GM21367 (cell line): ENCODE results near the gene CCDC40.

Experiments used
- ATAC-seq: cut with Tn5 transposase; IDR thresholded peaks from one replicate; pipeline ENCODE4 v1.9.1; 2021; ENCODE audit not compliant: unreplicated experiment

Gene CCDC40

DNA sequence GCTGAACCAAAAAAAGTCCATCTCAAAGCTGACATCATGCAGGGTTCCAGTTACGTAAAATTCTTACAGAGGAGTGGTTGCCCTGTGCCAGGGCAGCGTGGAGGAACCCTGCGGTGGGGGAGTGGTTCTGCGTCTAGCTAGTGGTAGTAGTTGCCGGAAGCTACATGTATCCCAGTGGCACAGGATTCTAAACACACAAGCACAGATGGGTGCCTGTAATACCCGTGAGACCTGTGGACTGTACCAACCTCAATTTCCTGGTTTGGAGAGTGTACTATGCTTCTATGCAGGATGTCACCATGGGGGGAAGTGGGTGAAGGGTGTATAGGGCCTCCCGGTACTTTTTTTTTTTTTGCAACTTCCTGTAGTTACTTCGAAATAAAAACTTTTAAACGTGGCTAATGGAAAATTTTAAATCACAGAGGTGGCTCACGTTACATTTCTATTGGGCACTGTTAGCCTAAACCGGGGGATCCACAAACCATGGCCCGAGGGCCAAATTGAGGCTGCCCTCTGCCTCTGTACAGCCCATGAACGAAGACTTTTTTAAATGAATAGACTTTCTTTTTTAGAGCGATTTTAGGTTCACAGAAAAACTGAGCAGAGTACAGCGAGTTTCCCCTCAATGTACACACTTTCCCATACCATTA is 39.3 kb upstream of the CCDC40 start:
- no peak for ATAC-seq

DNA sequence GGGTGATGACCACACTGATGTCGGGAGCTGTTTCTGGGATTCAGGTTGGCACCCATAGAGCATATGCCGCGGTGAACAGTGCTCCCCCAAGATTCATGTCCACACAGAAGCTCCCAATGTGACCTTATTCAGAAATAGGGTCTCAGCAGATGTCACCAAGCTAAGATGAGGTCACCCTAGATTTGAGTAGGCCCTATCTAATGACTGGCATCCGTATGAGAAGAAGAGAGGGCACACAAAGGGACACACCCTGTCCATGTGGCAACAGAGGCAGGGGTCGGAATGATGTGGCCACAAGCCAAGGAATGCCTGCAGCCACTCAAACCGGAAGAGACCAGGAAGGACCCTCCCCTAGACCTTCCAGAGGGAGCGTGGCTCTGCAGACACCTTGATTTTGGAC is 36.3 kb upstream of the CCDC40 start:
- ATAC-seq, result no peak

DNA sequence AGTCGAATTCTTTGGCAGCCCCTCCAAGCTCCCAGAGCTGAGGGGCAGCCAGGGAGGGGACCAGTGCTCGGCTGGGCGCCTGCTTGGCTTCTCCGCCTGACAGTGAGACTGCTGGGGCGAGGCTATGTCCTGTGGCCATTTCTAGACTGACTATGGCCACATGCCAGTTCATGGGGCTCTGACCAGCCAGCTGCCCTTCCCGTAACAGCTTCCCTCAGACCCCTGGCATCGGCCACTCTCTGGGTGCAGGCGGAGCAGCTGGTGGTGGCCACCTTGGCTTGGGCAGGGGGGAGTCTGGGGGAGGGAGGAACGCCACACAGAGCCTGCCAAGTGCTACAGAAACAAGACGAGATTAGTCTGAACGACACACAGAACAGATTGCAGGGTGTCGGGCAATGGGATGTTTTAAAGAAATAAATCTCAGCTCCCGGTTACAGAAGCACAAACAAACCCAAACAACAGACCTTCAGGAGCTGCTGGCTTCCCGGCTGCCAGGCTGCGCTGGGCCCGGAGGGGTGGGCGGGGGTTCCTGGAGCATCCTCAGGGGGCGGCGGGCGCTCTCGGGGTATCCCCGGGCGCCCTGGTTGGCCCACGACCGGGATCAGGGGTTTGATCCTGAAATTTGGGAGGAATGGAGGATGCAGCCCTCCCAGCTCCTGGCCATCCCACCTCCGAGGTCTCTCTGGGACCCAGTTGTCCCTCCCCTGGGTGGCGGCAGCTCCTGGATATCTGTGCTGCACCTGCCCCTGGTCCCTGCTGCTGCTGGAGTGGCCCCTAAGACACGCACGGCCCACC is 35.3 kb upstream of the CCDC40 start:
- no peak for ATAC-seq

DNA sequence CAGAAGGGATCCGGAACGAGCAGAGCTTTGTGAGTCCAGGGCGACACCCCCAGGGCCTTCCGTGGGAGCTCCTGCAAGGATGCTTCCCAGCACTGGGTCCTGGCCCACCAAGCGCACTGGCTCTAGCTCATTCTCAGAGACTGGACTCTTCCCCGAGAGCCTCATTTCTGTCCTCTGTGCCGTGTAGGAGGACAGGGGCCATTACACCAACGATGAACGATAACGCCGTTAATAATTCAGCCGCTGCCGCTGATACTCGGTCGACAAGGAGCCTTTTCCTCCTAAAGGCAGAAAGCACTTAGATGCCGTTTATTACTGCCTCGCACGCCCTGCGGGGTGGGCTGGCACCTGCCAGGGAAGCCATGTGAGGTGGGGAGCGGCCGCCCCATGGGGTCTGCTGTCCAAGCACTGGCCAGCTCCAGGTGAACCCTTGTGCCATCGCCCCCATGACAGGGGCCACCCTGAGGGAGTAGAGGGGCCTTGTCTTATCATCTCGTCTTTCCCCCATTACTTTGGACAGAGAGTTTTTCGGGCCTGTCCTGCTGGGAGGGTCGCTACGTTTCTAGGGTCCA is 34.3 kb upstream of the CCDC40 start:
- no peak for ATAC-seq

DNA sequence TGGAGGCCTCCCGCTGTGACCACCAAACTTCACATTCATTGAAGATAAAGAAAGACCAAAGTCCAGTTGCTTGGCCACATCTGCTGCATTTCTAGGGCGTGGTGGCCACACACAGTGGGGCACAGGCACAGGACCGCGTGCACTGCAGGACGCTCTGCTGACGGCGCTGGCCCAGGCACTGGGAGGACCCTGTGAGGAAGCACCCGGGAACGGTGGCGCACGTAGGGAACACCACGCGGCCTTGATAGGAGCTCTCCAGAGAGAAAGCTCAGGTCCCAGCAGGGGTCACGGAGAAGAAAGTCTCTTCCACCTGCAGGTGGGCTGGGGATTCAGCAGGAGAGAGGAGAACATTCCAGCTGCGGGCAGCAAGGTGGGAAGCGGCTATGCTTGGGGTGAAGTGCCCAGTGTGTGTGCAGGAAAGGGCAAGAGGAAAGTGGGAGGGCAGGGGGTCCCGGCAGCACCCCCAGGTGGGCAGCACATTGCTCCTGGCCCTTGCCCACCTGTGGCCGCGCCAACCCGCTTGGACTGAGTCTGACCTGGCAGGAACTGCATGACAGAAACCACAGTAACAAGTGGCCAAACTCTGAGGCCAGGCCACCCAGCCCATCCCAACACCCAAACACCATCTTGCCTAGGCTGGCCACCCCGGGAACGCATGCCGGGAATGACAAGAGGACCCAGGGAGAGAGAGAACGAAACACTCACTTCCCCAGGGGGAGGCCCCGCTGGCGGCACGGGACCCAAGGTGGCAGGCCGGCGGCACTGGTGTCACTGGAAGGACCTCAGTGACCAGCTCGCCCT is 33.6 kb upstream of the CCDC40 start:
- no peak for ATAC-seq

DNA sequence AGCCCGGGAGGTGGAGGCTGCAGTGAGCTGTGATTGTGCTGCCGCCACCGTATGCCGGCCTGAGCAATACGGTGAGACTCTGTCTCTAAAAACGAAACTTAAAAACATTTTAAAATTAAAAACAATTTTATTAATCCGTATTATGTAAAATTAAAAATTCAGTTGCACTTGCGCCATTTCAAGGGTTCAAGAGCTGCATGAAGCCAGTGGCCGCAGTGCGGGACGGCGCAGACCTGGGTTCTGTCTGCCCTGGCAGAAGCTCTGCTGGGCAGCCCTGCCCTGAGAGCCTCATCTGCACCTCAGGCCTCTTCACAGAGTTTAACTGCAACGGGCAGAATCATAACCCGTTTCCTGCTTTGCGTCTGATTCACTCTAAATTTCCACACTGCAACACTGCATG is 32.5 kb upstream of the CCDC40 start:
- no peak for ATAC-seq

DNA sequence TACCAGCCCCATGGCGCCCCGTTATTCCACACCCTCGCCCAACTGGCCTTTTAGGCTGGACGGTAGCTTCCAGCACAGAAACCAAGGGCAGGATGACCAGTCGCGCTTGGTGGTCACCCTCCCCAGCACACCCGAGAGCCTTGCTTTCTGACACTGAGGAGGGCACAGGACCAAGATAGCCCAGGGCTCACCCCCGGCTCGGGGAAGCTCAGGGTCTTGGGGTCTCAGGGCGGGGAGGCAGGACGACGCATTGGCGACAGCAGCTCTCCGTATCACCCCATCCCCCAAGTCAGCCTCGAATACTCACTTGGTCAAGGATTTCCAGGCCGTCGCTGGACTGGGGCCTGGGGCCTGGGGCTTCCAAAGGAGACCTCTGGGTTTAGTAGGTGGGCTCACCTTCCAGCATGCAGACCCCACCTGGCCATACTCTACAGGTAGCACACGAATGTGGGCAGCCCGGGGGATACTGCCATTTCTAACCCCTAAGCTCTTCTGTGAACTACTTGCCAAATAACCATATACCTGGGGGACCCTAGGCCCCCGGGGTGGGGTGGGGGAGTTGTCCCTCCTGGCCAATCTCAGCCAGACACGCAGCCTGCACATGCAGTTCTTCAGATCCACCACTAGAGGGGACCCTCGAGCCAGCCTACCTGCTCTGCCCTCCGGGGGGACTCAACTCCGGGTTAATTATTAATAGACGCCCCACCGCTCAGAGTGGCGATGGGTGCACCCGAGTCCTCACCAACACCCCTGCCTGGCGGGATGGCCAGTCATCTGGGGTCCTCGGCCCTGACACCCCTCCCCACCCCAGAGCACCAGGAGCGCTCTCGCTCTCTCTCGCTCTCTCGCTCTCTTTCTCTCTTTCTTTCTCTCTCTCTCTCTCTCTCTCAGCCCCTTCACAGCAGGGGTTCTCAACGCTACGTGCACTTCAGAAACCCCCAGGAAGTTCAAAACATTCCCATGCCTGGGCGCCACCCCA is 30.8 kb upstream of the CCDC40 start:
- ATAC-seq, result no peak

DNA sequence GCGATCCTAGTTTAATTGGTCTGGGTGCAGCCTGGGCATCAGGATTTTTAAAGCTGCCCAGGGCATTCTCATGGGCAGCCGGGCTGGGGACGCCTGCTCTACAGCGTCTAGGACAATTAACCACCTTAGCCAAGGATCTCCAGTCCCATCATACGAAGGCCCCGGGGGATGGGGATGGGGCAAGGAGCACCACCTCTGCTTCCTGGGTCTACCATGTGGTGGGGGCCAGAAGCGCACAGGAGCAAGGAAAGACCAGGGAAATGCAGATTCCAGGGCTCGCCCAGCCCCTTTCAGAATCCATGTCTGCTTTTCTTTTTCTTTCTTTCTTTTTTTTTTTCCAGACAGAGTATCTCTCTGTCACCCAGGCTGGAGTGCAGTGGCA is 30.1 kb upstream of the CCDC40 start:
- no peak for ATAC-seq

DNA sequence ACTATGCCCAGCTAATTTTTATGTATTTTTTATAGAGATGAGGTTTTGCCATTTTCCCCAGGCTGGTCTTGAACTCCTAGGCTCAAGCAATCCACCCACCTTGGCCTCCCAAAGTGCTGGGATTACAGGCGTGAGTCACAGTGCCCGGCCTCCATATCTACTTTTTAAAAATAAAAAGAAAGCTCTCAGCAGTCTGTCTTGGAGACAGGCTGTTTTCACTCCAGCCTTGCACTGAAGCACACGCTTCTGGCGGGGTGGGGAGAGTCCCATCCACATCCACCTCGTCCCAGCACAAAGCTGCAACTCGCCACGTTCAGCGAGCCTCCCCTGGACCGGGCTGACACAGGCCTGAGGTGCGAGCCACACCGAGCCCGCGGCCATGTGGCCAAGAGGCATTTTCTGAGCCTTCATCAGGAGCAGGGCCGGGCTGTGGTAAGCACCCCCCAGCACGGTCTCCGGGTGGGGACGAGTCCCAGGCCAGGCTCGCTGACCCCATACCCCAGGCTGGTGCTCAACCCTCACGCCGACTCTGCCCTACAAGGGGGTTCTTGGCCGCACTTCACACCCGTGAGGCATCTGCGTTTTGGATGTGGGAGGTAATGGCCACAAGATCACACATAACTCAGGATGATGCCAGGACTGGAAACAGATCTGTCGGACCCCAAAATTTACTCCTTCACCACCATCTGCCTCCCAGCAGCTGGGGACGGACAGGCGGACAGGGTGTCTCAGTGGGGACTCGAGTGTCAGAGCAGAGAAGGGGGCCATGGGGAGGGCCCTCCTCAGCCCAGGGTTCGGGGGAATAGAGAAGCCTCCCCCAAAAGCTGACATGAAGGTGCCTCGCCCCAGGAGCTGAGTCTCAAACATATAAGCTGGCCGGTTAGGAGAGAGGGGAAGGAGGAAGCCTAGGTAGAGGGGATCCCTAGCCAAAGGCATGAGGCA is 29.4 kb upstream of the CCDC40 start:
- no peak for ATAC-seq

DNA sequence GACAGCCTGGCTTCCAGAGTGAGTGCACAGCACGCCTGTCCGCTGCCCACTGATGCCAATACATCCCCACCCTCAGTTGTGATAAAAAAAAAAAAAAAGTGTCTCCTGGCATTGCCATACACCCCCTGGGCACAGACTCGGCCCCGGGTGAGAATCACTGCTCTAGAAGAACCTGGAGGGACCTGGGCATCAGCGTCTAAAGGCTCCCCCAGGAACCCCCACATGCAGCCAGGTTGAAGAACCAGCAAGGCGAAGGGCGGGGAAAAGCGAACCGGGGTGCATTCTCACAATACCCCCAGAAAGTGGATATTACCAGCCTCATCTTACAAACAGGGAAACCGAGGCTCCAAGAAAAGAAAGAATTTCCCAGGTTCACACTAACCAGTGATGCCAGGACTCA is 28.5 kb upstream of the CCDC40 start:
- ATAC-seq, result no peak

DNA sequence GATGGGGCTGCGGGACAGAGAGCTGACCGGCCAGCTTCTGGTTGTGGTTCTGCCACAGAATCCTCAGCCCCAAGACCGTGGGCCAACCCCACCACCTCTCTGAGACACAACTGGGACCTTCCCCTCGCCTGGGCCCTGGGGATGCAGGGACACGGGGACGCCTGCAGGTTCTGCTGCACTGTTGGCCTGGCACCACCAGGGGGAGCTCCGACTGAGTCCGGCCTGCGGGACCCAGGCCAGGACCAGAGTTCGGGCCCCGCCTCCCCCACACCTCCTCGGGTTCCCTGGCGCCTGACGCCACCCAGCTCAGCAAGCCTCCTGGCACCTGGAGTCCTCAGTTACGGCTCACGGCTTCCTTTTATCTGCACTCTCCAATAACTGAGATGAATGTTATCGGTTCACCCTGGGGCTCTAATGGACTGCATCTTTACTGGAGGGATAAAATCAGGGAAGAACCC is 28.0 kb upstream of the CCDC40 start:
- no peak for ATAC-seq

DNA sequence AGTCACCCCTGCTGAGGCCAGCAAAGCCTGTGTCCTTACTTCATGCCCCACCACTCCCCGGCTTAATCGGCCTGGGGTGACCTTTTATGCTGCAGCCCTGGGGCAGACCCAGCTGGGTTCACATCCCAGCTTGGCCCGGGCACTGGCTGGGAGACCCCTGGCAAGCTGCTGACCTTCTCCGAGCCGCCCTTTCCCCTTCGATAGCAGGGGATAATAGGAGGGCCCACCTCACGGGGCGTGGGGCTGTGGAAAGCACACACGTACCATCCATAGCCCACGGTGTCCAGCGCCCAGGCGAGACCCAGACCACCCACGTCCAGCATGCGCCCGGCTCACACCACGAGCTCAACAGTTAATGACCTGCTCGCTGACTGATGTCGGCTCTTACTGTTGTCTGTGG is 27.6 kb upstream of the CCDC40 start:
- no peak for ATAC-seq

DNA sequence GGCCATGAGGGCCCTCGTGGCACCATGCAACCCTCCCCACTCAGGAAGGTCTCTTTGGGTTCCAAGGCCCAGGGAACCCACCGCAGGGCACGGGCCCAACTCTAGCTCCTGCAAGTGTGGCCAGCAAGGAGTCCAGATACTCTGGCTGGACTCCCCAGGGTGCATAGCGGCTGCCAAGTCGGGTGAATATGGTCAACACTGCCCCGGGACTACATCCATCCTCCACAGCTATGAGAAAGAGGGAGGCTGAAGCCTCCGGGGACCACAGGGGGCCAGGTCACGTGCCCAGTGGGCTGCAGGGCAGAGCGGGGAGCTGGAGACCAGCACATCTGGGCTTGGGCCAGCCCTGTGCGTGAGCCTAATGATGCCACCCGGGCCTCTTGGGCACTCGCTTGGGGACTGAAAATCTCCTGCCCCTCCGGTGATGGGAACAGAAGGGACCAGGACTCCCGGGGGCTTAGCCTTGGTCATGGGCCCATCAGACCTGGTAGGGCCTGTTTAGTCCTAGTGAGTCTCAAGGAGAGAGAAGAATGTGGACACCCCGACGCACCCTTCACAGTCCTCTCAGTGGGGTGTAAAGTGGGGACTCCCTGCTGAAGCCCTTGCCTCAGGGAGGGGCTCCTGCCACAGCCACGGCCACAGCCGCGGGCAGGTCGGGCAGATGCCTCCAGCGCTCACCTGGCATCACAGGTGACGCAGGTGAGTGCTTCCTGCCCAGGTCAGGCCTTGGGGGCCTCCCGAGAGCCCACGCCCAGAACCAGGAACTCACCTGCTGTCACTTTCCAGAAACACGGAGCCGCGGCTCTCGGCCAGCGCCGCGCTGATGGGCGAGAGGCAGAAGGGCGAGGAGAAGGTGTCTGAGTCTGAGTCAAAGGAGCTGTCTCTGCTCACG is 26.8 kb upstream of the CCDC40 start:
- no peak for ATAC-seq

DNA sequence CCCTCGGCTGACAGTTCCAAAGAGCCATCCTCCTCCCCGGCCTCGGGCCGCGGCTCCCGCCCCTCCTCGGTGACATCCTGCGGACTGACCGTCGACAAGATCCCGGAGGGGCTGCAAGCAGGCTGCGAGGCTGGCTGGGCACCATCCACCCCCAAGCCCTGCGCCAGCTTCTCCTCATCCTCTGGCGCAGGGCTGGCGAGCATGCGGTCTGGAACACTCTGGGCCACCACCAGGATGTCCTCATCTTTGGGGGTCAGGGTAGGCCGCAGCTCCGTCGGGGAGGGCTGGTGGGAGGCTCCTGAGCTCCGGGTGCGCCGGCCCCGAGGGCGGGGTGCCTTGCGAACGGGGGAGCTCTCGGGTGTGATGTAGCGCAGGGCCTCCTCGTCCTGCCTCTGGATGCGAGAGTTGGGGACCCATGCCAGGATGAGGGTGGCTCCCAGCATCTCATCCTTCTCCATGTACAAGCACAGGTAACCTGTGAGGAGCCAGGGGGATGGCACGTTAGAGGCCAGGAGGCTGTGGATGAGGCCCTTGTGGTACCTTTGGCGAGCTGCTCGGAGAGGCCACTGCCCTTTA is 26.1 kb upstream of the CCDC40 start:
- ATAC-seq, result no peak

DNA sequence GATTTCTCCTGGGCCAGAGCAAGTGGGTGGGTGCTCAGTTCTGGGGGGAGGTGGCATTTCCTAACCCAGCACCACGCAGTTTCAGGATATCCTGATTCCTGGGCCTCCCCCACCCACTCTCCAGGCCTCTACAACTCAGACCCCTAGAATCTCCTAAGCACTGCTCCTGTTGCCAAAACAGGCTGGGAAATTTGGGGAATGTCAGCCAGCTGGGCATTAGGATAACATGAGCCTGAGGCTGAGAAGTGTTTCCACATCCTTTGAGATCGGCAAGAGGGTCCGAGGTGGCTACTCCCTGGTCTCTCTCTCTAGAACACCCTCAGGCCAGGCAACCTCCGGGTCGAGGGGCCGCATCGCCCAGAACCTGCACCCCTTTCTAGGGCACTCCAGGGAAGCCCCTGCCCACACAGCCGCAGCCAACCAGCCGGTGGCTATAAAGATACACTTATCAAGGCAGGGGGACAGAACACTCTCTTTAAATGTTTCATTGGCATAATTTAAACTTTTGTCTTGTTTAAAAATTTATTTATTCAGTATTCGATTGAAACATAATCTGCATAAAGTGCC is 24.4 kb upstream of the CCDC40 start:
- no peak for ATAC-seq

DNA sequence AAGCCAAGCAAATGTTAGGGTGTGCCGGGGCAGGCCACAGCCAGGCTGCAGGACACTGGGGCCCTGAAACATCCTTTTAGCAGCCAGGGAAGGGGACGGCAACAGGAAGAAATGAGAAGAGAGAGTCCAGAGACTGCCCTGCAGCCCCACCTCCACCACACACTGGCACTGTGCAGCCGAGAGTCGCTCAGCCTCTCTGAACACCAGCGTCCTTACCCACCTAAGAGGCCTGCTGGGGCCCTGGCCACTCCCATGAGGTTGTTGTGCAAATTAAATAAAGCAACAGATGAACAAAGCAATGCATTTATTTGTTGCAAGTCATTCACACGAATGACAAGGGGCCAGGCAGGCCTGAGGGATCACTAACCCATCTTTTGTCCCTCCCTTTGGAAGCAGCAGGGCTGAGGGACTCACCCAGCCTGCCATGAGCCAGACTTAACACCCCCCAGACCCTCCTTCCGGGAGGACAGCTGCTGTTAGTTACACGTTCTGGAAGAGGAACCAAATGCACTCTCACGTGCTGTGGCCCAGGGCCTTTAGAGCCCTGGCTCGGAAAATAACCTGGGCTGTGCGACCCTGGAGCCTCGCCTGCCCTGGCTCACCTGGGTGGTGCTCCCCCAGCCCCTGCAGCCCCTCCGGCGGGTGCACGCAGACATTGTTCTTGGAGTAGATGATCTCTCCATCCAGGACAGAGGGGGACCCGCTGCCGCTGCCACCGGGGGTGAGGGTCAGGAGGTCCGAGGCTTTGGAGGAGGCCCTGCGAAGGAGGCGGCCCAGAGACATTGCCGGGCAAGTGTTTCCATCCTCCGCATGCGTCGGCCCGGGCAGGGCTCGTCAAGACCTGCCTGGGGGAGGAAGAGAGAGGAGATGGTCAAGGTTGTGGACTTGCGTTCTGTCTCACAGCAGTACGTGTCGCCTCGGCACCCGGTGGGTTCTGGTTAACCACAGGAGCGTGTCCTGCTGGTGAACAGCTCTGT is 23.4 kb upstream of the CCDC40 start:
- no peak for ATAC-seq
